Upper lobe of left lung (tissue), 4 donors: Measurements from ENCODE around the gene SAMD8.
"Not testable (repeated sequence)": the region's sequence is repeated elsewhere in the genome, so short reads cannot be mapped to it uniquely, and the experiment has no call there.

ENCODE experiments used
- POLR2A ChIP-seq, 4 donors: fragments of 450-650 bp; IDR thresholded peaks; one replicate each; pipeline ENCODE4 v1.5.1; 2016 to 2017; ENCODE audit warnings: antibody characterized with exemption in 4 of 4, mild to moderate bottlenecking in 2 of 4
- POLR2AphosphoS5 ChIP-seq, 2 donors: sonication (generic); formaldehyde crosslinking; IDR thresholded peaks; one replicate each; pipeline ENCODE4 v1.5.1; 2017; ENCODE audit warnings: antibody characterized with exemption in 2 of 2
- TF ChIP-seq, protein P1 (sequence below), 6 experiments: fragments of 450-650 bp in 4 of 6; fragments of 200-600 bp in 2 of 6; sonication (generic) in 2 of 6; IDR thresholded peaks; one replicate each; pipeline ENCODE4 v1.5.1; 2016 to 2019; ENCODE audit warnings: antibody characterized with exemption in 6 of 6

DNA sequence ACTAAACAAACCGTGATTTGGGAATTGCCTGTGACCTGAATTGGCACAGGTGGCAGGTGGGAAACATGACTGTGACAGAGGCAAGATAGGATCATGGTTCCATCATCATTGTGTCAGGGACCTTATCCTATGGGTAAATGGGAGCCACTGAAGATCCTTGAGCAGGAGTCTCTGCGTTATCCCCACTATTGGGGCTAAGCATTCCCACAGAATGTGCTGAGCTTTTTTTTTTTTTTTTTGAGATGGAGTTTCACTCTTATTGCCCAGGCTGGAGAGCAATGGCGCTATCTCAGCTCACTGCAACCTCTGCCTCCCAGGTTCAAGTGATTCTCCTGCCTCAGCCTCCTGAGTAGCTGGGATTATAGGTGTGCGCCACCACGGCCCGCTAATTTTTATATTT lies 88.5 kb downstream of the SAMD8 start:
- TF ChIP-seq POLR2AphosphoS5, POLR2A (IDR thresholded peaks at IDR 0.05): not testable (repeated sequence)
- TF ChIP-seq, protein P1, sequence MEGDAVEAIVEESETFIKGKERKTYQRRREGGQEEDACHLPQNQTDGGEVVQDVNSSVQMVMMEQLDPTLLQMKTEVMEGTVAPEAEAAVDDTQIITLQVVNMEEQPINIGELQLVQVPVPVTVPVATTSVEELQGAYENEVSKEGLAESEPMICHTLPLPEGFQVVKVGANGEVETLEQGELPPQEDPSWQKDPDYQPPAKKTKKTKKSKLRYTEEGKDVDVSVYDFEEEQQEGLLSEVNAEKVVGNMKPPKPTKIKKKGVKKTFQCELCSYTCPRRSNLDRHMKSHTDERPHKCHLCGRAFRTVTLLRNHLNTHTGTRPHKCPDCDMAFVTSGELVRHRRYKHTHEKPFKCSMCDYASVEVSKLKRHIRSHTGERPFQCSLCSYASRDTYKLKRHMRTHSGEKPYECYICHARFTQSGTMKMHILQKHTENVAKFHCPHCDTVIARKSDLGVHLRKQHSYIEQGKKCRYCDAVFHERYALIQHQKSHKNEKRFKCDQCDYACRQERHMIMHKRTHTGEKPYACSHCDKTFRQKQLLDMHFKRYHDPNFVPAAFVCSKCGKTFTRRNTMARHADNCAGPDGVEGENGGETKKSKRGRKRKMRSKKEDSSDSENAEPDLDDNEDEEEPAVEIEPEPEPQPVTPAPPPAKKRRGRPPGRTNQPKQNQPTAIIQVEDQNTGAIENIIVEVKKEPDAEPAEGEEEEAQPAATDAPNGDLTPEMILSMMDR (IDR thresholded peaks at IDR 0.05), result not testable (repeated sequence)
